ENCODE measurements around the gene SLC5A9. TPM values are rescaled to one million over a fixed set of nuclear protein-coding genes. Genes with fewer than 3 reads are reported as not detected.

The SLC5A9 gene
- total RNA-seq, 1 experiment from 2014 or later: not detected

DNA sequence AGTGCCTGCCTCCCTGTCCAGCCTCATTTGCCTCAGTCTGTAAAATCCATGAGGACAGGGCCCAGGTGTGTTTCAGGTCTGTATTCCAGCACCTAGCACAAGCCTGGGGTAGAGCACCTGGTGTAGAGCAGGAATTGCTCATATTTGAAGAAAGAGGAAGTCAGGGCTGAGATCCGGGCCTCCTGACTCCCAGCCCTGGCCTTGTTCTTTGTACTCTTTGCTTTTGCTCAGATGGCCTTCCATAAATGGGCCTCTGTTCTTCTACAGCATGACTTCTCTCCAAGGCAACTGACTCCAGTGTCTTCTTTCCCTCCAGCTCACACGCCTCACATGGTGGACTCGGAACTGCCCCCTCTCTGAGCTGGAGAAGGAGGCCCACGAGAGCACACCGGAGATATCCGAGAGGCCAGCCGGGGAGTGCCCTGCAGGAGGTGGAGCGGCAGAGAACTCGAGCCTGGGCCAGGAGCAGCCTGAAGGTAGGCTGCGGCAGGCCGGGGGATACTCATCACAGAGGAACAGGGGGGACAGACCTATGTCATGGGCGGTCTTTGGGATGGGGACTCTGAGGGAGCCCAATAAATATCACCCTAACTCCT lies 19.7 kb downstream of the SLC5A9 start (continued):
- TF ChIP-seq SP1 (IDR thresholded peaks at IDR 0.05; ENCODE audit: low read depth): no peak

DNA sequence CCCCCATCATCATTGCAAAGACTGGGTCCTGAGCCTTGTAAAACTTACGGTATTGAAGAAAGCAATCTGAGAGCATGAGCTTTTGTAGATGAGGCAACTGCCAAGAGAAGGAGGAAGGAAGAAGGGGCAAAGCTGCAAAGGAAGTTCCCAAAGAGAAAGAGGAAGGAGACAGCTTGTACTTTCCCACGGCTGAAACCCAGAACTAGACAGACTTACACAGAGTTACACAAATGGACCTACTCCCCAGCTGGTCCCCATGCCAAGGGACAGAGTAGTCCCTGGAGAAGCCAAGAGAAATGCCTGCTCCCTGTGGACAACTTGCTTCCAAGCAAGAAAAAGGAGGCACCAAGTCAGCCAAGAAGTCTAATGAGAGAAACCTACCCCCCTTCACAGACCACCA lies 22.6 kb downstream of the SLC5A9 start:
- CTCF ChIA-PET: no interaction called here
- no peak overlapping the region for H3K27ac ChIP-seq (ENCODE audit: low read depth, low read length)
- no peaks in the 10 kb centered on the region for H3K27me3 ChIP-seq (ENCODE audit: insufficient read depth, low read length)
- H3K36me3 ChIP-seq (ENCODE audit: control insufficient read depth in 1 of 2, insufficient read depth in 2 of 2, low read length in 2 of 2): no peaks in the 10 kb centered on the region
- no TSS peak for BruUV-seq (replicated peaks)
- no peaks in the 10 kb centered on the region for H3K9me3 ChIP-seq (ENCODE audit: control insufficient read depth in 1 of 2, insufficient read depth in 1 of 2, low read depth in 1 of 2, low read length in 2 of 2)
- intact Hi-C loops (cut with micrococcal nuclease): no loop called here
- H3K9ac ChIP-seq (ENCODE audit: low read length): no peak overlapping the region
- H3K9me2 ChIP-seq (ENCODE audit: insufficient read depth): no peaks in the 10 kb centered on the region
- no peaks in the 10 kb centered on the region for H3K79me2 ChIP-seq (ENCODE audit: insufficient read depth, low read length)
- no peak for ATAC-seq
- POLR2A ChIA-PET: no interaction called here
- RAD21 ChIA-PET (ENCODE audit: low non-redundant PET in 1 of 2, low total read pairs in 2 of 2, uncharacterized antibody in 2 of 2, unreplicated experiment in 2 of 2): no interaction called here
- H3K4me1 ChIP-seq (ENCODE audit: control insufficient read depth in 1 of 2, insufficient read depth in 2 of 2, low read length in 2 of 2): no peaks in the 10 kb centered on the region
- no peak overlapping the region for H2AFZ ChIP-seq (ENCODE audit: low read depth, low read length, poor library complexity, severe bottlenecking)
- H3K4me3 ChIP-seq (replicated peaks in 1 of 2; ENCODE audit: low read depth in 1 of 2, low read length in 2 of 2): no peak overlapping the region
- H4K20me1 ChIP-seq (ENCODE audit: insufficient read depth): no peaks in the 10 kb centered on the region
- no peak for DNase-seq (ENCODE audit: low read depth, low spot score)
- H3K4me2 ChIP-seq (ENCODE audit: low read length): no peak overlapping the region
- TF ChIP-seq YY1 (IDR thresholded peaks at IDR 0.05; ENCODE audit: extremely low read depth, insufficient replicate concordance, low read depth, low read length) (no peak), ZFX (IDR thresholded peaks at IDR 0.05) (no peak), ZNF274 (IDR thresholded peaks at IDR 0.05; ENCODE audit: low read depth, low read length) (no peak), EZH2 (IDR thresholded peaks at IDR 0.05) (no peak), EZH2phosphoT487 (IDR thresholded peaks at IDR 0.05; ENCODE audit: borderline replicate concordance) (no peak), SP1 (IDR thresholded peaks at IDR 0.05; ENCODE audit: low read depth) (no peak), POLR2AphosphoS5 (IDR thresholded peaks at IDR 0.05; ENCODE audit: low read depth, low read length) (no peak), TCF7L2 (IDR thresholded peaks at IDR 0.05; ENCODE audit: borderline replicate concordance, extremely low read depth, insufficient read depth, insufficient read length) (no peak), JUND (IDR thresholded peaks at IDR 0.05) (no peak), CEBPB (IDR thresholded peaks at IDR 0.05; ENCODE audit: low read depth) (no peak), RAD21 (IDR thresholded peaks at IDR 0.05; ENCODE audit: low read depth) (no peak), FOSL1 (IDR thresholded peaks at IDR 0.05; ENCODE audit: low read depth) (no peak), SIN3A (IDR thresholded peaks at IDR 0.05; ENCODE audit: low read depth) (no peak), POLR2A (IDR thresholded peaks at IDR 0.05; ENCODE audit: borderline replicate concordance, extremely low read depth, insufficient read depth, insufficient read length) (no peak)
- TF ChIP-seq, protein P1, sequence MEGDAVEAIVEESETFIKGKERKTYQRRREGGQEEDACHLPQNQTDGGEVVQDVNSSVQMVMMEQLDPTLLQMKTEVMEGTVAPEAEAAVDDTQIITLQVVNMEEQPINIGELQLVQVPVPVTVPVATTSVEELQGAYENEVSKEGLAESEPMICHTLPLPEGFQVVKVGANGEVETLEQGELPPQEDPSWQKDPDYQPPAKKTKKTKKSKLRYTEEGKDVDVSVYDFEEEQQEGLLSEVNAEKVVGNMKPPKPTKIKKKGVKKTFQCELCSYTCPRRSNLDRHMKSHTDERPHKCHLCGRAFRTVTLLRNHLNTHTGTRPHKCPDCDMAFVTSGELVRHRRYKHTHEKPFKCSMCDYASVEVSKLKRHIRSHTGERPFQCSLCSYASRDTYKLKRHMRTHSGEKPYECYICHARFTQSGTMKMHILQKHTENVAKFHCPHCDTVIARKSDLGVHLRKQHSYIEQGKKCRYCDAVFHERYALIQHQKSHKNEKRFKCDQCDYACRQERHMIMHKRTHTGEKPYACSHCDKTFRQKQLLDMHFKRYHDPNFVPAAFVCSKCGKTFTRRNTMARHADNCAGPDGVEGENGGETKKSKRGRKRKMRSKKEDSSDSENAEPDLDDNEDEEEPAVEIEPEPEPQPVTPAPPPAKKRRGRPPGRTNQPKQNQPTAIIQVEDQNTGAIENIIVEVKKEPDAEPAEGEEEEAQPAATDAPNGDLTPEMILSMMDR (IDR thresholded peaks at IDR 0.05 in 2 of 3, conservative IDR thresholded peaks at IDR 0.05 in 1 of 3; ENCODE audit: borderline replicate concordance in 1 of 3, insufficient read depth in 1 of 3, low read depth in 2 of 3, low read length in 2 of 3): no peak
- TF ChIP-seq, protein P2, sequence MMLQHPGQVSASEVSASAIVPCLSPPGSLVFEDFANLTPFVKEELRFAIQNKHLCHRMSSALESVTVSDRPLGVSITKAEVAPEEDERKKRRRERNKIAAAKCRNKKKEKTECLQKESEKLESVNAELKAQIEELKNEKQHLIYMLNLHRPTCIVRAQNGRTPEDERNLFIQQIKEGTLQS (IDR thresholded peaks at IDR 0.05): no peak
- TF ChIP-seq, protein P3, sequence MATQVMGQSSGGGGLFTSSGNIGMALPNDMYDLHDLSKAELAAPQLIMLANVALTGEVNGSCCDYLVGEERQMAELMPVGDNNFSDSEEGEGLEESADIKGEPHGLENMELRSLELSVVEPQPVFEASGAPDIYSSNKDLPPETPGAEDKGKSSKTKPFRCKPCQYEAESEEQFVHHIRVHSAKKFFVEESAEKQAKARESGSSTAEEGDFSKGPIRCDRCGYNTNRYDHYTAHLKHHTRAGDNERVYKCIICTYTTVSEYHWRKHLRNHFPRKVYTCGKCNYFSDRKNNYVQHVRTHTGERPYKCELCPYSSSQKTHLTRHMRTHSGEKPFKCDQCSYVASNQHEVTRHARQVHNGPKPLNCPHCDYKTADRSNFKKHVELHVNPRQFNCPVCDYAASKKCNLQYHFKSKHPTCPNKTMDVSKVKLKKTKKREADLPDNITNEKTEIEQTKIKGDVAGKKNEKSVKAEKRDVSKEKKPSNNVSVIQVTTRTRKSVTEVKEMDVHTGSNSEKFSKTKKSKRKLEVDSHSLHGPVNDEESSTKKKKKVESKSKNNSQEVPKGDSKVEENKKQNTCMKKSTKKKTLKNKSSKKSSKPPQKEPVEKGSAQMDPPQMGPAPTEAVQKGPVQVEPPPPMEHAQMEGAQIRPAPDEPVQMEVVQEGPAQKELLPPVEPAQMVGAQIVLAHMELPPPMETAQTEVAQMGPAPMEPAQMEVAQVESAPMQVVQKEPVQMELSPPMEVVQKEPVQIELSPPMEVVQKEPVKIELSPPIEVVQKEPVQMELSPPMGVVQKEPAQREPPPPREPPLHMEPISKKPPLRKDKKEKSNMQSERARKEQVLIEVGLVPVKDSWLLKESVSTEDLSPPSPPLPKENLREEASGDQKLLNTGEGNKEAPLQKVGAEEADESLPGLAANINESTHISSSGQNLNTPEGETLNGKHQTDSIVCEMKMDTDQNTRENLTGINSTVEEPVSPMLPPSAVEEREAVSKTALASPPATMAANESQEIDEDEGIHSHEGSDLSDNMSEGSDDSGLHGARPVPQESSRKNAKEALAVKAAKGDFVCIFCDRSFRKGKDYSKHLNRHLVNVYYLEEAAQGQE (IDR thresholded peaks at IDR 0.05; ENCODE audit: low read depth): no peak
- TF ChIP-seq, protein P4, sequence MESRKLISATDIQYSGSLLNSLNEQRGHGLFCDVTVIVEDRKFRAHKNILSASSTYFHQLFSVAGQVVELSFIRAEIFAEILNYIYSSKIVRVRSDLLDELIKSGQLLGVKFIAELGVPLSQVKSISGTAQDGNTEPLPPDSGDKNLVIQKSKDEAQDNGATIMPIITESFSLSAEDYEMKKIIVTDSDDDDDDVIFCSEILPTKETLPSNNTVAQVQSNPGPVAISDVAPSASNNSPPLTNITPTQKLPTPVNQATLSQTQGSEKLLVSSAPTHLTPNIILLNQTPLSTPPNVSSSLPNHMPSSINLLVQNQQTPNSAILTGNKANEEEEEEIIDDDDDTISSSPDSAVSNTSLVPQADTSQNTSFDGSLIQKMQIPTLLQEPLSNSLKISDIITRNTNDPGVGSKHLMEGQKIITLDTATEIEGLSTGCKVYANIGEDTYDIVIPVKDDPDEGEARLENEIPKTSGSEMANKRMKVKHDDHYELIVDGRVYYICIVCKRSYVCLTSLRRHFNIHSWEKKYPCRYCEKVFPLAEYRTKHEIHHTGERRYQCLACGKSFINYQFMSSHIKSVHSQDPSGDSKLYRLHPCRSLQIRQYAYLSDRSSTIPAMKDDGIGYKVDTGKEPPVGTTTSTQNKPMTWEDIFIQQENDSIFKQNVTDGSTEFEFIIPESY (IDR thresholded peaks at IDR 0.05; ENCODE audit: extremely low read depth, insufficient replicate concordance, low read length): no peak

All from HCT116 (cell line).